Activated CD8-positive, alpha-beta memory T cell treated with anti-CD3 and anti-CD28 coated beads for 24 hours (primary cell): Measurements from ENCODE around the gene DPP10.
"Not testable (repeated sequence)": the region's sequence is repeated elsewhere in the genome, so short reads cannot be mapped to it uniquely, and the experiment has no call there.

Experiments used
- DNase-seq: peaks from one replicate; pipeline ENCODE4 v3.0.0-alpha.2; 2020

DPP10 gene

DNA sequence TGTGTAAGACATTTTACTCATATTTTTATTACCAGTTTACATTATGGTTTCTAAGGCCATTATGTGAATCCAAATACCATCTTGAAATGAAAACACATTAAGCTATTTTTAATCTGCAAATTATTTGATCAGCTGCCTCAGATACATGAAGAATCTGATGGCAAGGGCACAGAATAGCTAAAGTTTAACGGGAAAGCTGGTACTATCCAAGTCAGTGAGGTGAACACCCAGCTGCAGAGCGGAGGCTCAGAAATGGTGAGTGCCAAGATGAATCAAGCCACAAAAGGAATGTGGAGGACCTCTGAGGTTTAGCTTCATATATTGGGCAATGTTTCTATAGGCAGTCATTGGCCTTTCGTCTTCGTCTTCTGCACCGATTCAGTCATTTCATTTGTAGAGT is 75.1 kb downstream of the DPP10 start:
- no peak for DNase-seq

DNA sequence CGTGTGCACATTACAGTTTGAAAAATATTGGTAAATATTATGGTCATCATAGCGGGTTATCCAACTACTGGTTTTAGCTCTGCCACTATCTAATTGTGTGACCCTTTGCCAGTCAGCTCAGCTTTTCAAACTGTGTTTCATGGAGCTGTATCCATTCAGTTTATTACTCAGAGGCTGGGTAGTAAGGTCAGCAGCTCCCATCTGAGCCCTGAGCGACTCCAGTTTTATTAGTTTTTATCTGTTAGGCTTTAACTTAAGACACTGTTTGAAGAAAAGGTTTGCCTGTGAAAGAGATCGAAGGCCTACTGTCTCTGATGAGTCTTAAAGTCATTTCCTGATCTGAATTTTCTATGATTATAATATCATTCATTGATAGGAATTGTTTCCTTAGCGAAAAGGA is 76.3 kb downstream of the DPP10 start:
- DNase-seq: no peak

DNA sequence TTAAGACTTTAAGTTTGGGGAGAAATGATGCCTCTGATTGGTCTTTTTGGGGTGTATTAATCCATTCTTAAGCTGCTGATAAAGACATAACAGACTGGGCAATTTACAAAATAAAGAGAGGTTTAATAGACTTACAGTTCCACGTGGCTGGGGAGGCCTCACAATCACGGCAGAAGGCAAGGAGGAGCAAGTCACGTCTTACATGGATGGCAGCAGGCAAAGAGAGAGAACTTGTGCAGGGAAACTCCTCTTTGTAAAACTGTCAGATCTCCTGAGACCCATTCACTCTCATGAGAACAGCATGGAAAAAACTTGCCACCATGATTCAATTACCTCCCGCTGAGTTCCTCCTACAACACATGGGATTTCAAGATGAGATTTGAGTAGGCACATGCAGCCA is 80.2 kb downstream of the DPP10 start:
- not testable (repeated sequence) for DNase-seq

DNA sequence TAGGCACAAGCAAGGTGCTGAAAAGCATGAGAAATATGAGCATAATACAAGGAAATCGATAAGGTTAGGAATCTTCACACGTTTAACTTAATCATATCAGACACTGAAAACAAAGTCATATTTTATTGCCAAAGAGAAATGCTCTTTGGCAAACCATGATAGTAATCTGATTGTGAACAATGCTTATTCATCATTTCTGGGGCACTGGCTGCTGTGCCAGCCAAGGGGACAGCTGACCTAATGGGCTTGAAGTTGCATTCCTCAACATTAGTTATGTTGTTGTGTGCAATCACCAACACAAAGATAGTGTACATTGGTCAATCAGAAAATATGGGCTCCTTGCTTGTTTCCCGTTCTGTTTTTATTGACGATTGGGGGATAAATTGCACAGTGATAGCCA is 83.5 kb downstream of the DPP10 start:
- DNase-seq: no peak

DNA sequence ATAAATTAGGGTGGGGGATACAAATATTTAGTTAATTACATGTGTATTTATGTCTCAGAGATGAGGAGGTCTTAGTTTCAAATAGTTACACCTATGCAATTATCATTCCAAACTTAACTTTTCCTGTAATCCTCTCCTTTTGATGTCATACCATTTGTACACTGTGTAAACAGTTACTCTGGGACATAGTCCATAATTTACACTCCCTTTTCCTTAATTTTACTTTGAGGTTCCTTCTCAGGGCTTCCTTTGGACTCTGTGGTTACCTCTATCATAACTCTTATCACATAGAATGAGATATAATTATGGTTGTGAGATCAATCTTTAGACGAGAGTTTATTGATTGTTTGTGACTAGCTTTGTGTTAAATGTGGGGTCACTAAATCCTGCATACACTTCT is 84.4 kb downstream of the DPP10 start:
- DNase-seq: no peak

DNA sequence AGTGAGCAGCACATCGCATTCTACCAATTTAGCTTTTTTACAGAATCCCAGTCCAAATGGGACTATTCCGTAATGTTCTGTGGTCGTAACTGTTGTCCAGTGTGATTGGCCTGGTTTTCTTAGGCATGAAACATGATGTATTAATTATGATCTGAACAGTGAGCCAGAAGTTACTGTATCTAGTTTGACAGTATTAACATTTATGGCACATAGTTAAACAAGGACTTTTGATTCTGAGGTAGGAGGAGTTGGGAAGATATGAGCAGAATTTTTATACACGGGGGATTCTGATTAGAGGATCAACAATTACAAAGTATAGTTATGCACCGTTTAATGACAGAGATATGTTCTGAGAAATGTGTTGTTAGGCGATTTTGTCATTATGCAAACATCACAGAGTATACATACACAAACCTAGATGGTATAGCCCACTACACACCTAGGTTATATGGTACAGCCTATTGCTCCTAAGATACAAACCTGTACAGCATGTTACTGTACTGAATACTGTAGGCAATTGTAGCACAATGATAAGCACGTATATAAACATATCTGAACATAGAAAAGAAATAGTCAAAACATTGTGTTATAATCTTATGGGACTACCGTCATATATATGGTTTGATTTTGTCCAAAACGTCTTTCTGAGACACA is 85.0 kb downstream of the DPP10 start:
- DNase-seq: no peak

DNA sequence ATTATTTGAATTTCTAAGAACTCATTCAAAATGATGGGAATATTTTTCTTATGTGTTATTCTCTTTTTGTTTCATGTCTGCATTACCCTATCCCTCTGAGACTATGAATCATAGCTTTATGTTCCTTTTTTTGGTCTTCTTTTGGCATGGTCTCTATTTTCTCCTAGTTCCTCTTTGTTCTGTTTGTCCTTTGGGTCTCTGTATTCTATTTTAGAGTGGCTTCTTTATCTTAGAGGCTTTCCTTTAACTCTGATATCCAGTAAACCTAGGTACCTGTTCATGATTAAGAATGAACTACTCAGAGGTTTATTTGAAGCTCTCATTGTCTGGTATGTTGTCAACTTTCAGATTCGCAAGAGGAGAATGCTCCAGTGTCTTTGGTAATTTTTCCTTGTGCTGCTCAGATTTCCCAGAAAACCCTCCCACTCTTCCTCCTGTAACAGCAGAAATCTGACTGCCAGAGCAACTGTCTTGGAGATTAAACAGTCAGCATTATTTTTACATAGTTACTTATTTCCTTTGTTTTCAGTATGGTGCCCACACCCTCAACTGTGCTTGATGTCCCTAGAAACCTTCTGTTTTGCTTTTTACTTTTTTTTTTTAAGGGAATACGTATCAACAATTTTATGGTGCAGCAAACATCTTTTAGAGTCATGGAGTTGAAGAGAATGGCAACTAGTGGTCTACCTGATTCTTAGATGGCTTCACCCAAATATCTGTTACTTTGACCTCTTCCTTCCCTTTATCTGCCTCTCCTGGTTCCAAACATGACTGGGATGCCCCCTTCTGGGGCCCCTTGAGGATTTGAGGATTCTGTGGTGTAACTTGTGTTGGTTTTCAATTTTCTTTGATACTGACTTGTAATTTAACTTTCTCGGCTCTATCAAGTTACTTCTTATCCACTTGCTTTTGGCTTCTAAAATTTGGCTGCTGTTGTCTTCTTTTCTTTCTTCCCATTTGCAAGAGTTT is 92.0 kb downstream of the DPP10 start:
- no peak for DNase-seq

DNA sequence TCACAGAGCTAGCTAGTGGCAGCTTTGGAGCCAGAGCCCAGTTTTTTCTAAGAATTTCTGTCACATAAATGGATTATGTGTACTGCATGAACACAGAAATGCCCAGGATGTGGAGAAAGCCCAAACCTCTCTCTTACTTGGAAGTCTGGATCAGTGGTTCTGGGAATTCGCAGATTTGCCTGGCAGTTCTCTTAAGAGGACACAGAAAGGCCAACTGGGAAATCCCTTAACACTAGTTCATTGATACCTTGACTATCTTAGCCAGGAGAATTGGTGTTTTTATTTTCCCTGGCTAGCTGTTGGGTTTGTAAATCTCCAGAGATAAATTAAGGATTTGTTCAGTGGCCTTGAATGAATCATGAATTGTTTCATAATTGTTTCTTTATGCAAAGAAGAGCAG is 95.3 kb downstream of the DPP10 start:
- DNase-seq: no peak

DNA sequence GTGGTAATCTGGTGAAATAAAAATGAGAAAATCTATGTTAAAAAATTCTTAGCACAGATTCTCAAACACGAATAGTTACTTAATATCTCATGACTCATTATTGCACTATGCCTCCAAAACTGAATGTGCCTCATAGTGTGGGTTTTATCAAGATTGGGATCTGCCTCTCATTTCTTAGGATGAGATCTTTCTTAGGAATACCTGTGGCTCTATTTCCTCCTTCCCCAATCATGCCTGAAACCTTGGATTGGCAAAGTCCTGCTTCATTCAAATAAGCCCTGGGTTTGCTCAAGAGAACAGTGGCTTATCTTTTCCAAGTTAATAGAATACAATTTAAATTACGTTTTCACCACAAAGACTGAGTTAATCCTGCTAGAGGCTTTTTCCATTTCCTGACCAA is 100.3 kb downstream of the DPP10 start:
- DNase-seq: no peak

DNA sequence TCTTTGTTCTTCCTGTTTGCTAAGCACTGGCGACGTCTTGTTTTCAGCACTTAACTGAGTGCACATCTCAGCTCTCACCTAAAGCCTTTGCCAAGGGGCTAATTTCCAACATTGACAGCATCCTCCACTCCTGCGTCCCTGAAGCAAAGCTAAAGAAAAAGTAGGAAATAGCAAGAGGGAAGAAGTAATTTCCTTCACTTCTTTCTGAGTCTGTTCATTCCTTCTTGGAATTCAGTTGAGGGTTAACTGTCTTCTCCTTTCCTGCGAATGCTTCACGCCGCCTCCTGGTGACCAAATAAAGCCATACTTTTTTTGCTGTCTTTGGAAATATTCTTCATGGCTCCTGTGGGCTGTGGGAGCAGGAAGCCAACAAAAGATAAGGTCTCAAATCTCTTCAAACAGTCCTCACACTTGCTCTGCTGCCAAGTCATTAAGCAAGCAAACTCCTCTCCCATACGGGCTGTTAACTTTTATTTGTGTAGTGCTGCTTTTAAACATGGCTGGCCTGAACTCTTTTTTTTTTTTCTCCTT is 100.9 kb downstream of the DPP10 start:
- no peak for DNase-seq

DNA sequence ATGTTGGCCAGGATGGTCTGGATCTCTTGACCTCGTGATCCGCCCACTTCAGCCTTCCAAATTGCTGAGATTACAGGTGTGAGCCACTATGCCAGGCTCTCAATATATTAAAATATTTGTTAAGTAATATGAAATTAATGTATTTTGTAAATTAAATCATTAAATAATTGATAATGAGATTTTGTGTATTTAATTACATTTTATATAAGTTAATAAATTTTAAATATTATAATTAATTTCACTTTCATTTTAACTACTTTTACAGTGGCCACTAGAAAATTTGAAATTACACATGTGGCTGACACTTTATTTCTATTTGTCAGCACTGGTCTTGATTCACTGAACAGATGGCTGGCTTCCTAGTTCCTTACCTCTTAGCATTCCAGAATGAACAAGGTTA is 102.6 kb downstream of the DPP10 start:
- no peak for DNase-seq

DNA sequence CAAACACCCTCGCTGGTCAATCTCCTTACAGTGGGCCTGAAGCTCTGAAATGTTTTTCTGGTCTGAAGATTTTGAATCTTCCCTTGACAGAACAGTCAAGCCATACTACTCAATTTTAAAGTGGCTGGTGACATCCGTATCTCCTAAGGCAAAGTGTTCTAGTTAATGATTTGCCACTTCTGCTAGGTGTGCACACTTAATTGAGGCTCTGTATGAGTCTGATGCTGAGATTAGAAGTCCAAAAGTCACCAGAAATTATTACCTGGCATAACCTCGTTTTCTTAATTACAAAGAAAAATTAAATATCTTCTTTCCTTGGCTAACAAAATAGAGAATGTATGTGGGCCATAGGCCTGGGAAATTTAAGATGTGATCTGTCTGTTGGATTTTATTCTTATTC is 104.1 kb downstream of the DPP10 start:
- DNase-seq: no peak

DNA sequence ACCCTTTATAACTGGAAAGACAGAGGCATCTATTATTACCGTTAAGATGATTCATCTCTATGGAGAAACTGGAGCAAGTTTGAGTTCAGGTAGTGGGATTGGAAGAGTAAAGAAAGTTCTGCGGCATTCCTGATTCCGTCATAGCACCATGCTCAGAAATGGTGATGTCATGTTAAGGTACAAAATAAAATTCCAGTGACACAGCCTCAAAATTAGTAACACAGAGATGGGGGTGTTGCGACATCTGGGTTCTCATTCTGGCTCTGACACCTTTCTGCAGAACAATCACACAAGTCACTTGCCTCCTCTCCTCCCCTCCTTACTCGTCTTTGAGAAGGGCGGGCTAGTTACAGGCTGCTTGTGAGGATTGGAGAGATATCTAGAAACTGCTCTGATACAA is 105.7 kb downstream of the DPP10 start:
- DNase-seq: no peak

DNA sequence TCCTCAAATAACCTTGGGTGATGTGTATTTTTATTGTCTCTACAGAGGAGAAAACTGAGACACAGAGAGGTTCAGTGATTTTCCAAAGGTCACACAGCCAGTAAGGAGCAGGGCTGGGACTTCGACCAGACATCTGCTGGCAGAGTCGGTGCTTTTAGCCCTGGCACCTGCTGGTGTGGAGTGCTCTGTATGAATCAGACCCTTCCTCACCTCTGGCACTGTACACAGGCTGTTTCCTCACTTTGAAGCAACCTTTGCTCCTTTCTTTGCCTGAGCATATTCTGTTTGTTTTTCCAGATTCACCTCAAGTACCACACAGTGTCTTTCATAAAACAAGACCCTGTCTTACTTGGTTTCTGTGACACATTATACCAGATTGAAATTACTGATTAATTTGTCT is 107.9 kb downstream of the DPP10 start:
- DNase-seq: no peak

DNA sequence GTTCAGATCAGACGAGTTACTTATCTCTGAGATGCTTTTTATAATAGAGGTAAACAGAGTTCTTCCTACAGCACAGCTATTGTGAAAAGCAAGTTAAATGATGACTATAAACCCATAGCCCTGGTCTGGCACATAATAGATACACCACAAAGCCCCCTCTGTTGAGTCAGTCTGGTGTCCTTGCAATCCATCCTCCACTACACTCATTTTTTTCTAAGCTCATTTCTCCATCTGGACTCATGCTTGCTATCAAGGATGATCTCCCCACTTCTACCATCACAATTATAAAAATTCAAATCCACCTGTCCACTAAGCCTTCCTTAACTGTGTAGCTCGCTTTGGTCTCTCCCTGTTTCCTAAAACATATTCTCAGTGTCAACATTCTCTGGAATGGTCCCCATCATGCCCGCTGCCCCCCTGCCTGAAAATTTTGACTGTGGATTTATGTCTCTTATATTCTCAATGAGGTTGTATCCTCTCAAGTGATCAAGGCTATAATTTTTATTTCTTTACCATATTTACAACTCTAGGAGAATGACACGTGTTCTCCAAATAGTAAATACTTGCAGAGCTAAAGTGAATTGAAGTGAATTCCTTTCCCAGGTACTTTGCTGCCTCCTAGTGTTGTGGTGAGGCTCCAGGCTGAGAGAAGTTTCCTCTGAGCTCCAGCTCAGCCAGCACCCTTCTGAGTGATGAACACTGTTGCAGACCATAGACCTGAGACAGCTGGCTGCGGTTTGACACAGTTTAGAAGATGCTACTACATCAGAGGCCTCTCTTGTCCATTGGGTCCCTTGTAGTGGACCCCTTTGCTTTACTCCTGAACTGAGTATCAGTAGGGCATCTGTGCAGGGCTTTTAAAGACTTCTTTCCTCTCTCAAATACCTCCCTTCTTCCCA is 108.7 kb downstream of the DPP10 start:
- DNase-seq: no peak

DNA sequence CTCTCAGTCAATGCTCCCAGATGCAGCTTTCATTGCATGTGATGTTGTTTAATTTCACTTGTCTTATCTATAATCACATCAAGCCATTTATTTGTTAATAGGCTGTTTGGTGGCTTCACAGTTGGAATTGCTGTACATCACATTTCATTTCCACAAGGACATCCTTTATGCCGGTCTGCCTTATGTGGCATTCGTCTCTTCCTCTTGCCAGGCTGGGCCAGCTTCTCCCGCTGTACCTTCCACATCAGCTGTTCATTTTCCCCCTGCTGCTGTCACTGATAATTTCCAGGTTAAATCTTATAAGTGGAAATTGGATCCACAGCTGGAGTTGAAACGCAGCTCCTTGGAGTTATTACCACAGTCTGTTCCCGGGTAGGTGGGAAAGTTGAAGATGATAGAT is 110.6 kb downstream of the DPP10 start:
- DNase-seq: no peak

DNA sequence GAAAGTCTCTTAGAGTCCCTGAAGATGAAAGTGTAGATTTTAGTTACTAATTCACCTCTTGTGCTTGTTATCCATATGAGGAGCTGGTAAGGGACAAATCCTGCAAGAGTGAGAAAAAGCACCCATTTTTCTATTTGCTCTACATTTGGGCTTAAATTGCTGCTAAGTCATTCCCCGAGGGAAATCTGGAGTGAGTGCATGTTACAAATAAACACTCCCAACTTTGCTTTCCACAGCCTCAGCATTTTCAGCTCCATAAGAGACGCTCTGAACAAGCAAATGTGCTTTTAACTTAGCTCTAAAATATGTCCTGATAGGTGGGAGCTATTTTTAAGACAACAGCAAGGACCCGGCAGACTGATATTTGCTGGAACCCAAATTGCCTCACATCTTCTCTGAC is 126.7 kb downstream of the DPP10 start:
- DNase-seq: no peak

DNA sequence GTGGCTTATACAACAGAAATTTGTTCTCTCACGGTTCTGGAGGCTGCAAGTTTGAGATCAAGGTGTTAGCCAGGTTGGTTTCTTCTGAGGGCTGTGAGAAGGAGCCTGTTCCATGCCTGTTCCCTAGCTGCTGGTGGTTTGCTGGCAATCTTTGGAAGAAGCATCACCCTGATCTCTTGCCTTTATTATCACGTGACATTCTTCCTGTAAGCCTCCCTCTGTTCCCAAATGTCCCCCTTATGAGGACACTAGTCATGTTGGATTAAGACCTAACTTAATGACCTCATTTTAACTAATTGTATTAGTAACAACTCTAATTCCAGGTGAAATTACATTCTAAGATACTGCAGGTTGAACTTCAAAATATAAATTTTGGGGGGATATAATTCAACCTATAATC is 135.2 kb downstream of the DPP10 start:
- no peak for DNase-seq

DNA sequence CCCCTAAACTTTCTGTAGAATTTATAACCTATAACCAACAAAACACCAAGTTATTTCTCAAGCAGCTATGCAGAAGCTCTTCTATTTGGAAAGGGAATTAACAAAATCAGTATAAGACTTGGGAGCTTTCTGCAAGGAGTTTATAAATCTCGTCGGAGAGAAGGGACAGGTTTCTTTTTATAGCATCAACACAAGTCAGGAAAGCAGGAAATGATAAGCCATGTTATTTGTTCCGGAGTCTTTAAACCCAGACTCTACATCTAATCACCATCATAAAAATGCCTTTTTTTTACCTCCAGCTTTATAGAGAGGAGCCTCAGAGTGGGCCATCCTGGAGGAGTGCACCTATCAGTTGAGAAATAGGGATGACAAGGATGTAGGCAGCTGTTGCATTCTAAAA is 137.1 kb downstream of the DPP10 start:
- DNase-seq: no peak

DNA sequence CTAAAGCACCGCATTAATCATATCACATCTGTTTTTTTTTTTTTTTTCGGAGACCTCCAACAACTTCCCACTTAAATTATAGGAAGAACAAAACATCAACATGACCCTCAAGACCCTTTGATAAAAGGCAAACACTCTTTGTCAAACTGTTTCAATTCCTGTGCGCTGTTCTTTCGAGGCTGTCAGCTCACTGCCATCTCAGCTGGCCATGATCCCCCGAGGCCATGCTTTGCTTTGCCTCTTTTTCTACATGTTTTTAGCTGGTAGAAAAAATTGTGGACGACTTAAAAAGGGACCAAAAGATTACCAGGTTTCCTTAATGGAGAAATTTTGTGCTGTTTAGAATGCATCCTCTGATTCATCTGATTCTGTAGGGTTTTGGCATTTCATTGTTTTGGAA is 138.2 kb downstream of the DPP10 start:
- DNase-seq: no peak

DNA sequence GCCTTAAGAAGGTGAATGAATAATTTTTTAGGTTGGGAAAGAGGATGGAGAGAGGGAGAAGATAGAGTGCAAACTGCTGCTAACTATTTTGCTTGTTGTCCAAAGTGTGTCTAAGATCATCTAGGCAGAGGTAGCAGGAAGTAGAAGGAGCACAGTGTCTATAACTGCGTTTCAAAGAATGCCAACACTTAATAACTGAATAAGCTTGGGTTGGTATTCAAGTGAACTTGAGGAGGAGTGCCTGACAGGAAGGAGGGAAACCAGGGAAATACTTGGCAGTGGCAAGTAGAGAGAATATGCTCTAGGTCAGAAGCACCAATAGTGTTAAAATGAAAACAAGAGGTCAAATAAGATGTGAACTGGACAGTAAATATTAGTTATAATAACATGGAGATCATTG is 155.9 kb downstream of the DPP10 start:
- no peak for DNase-seq

DNA sequence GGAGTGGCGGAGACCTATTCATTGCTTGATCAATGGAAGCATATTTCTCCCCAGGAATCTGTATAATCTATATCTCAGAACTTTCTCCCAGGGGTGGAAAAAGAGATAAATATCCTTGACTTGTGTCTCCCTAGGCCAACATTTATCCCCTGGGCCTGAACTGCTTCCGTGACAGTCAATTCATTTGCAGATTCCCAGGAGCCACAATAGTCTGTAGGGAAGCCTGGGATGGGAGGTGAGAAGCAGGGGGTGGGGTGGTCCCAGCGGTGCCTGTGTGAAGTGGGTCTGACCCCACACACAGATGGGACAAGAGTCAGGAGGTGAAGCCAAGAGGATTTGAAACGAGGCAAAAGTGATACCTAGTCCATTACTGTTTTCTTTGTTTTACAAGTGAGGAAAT is 166.8 kb downstream of the DPP10 start:
- no peak for DNase-seq

DNA sequence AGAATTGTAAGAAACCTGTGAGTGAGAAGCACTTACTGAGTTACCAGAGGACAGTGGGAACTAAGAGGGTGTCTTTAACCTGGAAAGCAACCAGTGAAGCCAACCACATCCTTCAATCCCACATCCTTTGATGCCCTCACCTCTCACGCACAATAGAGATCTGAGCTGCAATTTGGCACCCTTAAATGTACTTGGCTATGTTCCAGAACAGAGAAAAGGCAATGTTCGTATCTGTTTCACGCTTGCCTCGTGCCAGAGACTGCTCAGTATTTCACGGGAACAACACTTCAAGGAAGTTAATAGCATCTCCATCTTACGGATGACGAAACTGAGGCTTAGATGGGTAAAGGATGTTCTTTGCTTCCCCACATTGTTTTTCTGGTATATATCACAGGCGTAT is 167.4 kb downstream of the DPP10 start:
- no peak for DNase-seq
